Stimulated activated CD4-positive, alpha-beta T cell treated with anti-CD3 and anti-CD28 coated beads, Interleukin-4, amount 100 ng/mL, for 4 hours (primary cell): Measurements from ENCODE around the gene SRSF9.
"Not testable (repeated sequence)": the region's sequence is repeated elsewhere in the genome, so short reads cannot be mapped to it uniquely, and the experiment has no call there.

ENCODE experiments used
- DNase-seq, 2 experiments: peaks; one replicate each; pipeline ENCODE4 v3.0.0-alpha.2; 2020

The SRSF9 gene

GRCh38 chr12:120469450-120470149 lies at the start of gene SRSF9:
SRSF9 (minus strand) TSS chr12:120469748; CDS start chr12:120469609, 139 bp downstream.
- DNase-seq: peak; percentile 96 to 98

DNA sequence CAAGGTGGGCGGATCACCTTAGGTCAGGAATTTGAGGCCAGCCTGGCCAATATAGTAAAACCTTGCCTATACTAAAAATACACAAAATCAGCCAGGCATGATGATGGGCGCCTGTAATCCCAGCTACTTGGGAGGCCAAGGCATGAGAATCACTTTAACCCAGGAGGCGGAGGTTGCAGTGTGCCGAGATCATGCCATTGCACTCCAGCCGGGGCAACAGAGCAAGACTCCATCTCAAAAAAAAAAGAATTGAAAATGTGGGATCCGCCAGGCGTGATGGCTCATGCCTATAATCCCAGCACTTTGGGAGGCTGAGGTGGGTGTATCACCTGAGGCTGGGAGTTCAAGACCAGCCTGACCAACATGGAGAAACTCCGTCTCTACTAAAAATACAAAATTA lies 49.8 kb upstream of the SRSF9 start:
- not testable (repeated sequence) for DNase-seq

- DNase-seq: no peak
Observed at GRCh38 chr12:120515496-120515895, 45.9 kb upstream of the SRSF9 start.

DNA sequence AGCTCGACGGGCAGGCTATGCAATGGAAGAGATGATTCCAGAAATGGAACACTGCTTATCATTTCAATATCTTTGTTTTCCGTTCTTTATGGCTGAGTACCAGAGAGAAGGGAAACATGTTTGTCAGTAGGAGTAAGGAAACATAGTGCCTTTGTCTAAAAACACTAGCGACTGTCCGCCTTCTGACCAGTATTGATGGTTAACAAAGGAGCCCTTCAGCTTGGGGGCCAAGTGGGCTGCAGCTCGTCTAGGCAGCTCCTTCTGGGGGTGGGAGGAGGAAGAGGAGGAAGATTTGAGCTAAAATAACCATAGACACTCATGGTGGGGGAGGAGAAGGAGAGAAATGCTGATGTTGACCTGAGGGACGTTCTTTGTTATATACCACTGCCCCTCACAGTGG lies 44.5 kb upstream of the SRSF9 start:
- DNase-seq: no peak

DNA sequence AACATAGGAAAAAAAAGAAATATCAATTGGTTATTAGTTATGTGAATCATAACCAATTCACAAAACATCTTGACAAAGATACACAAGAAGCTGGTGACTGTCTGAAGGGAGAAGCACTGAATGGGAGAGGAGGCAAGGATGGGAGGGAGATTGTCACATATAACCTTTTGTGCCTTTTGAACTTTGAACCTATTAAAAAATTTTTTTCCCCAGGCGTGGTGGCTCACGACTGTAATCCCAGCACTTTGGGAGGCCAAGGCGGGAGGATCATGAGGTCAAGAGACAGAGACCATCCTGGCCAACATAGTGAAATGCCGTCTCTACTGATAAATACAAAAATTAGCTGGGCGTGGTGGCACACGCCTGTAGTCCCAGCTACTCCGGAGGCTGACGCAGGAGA lies 39.0 kb upstream of the SRSF9 start:
- no peak for DNase-seq

- no peak for DNase-seq
Observed at GRCh38 chr12:120504587-120504986, 35.0 kb upstream of the SRSF9 start.

DNA sequence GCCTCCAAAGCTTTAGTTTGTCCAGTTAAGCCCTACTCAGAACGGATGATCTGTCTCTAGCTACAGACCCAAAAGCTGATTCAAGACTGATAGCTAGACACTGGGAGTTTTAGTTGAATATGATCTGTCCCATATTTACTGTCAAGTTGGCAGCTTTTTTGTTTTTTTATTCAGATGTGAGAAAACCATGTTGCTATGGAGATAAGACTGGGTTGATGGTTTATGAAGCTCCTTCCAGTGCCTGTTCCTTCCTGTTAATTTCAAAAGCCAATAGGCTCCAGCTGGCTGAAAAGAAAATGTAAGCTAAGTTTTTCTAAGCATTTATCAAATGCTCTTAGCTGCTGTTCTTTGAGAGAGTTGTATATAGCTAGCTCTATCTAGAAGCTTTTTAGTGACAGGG lies 31.0 kb upstream of the SRSF9 start:
- DNase-seq: no peak

DNA sequence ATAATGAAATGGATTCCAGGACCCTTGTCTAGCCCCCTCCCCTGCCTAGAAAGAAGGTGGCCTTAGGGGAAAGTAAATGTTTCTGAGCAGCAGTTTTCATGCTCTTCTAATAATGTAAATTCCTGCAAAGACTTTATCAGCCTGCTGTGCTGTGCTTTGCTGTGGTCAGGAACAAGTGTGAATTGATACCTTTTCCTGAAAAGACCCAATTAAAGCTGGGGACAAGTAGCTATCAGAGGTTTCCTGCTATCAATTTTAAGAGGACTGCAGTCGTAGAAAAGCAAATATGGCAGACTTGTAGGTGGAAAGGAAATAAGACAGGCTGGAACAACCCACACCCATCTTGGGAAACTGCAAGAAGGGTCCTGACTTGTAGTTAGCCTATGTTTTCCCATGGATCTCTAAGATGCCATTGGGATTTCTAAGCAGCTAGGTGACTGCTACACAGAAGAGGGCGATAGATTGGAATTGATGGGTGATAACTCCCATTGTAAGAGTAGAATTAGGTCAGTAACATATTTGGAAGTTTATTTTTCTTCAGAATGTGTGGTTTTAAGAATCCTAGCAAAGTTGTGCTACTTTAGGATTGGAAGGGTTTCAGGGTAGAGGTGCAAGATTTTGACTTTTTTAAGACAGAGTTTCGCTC lies 29.4 kb upstream of the SRSF9 start:
- no peak for DNase-seq

- no peak for DNase-seq
Observed at GRCh38 chr12:120497524-120498150, 28.1 kb upstream of the SRSF9 start.

- peak; percentile 36 to 44 for DNase-seq
Observed at GRCh38 chr12:120496413-120497340, 27.1 kb upstream of the SRSF9 start.

DNA sequence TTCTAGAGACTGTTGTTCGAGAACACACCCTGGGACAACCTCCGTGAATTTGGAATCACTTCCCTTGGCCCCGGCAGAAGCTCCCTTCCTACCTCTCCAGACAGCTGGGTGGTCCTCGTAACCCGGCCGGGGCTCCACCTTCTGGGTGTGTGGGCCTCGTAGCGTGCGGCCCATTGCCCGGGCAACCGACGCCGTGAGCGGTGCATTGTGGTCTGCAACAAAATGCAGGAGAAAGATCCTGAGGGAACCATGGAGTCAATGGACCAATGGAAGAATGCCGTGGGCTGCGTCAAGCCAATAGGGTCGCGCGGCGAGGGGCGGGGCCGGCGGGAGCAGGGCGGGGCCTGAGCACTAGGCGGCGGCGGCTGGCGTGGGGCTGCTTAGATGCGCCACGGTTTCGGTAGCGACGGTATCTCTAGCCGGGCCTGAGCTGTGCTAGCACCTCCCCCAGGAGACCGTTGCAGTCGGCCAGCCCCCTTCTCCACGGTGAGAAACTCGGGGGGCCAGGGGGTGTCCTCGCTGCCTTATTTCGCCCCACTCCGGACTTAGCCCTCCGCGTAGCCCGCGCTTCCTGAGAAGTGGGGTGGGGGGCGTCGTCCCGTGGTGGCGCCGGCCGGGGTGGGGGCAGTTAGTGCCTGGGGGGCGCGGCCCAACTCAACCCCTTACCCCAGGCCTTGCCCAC lies 26.3 kb upstream of the SRSF9 start, which contains the start of gene DYNLL1:
TSS of gene DYNLL1 (plus strand) at position 383 of the 682 bp plus-strand sequence. CDS start 309 bp downstream, outside the sequence.
- peak; percentile 94 to 98 for DNase-seq

- DNase-seq: peak in 1 of 2 experiments; percentile 1
Observed at GRCh38 chr12:120495186-120495730, 25.7 kb upstream of the SRSF9 start.

DNA sequence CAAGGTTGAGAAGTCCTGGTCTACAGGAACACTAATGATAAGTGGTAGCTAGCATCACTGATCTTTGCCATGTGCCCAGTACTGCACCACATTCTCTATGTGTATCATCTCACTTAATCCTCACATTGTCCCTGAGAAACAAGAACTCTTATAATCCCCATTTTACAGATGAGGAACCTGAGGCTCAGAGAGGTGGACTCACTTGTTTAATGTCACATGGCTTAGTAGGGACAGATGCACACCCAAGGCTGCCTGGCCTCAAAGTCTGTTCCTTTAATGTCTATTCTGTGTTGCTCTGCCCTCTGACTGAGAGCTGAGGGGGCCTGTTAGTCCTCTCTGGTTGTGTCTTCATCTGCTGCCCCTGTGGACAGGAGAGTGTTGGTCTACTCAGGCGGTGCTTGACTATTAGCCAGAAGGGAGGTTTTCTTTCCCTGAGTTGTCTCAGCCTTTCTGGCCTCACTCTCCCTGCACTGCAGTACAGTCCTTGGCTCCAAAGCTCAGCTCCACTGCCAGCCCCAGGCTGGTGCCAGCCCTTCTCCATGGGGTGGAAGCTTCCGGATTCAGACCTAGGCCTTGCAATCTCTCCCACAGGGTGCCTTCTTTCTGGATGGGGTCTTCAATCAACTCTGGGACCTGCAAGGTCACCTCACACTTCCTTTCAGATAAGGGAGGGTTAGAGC lies 21.4 kb upstream of the SRSF9 start:
- DNase-seq: no peak

DNA sequence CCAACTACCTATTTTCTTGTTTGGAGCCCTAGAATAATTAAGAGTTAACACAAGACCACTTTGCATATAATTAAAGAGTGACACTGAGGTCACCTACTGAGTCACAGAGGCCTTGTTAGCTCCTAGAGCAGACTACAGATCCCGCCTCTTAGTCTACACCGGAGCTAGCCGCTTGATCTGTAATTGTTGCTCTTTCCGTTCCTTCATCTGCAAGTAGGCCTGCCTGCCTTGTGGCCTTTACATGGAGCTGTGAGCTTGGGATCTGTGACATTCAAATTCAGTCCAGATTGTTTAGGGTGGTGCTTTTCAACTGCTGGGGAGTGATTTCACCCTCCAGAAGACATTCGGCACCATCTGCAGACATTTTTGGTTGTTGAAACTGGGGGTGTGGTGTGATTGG lies 20.8 kb upstream of the SRSF9 start:
- DNase-seq: no peak

- no peak for DNase-seq
Observed at GRCh38 chr12:120489018-120489417, 19.5 kb upstream of the SRSF9 start.

GRCh38 chr12:120488057-120488640 lies 18.6 kb upstream of the SRSF9 start:
- DNase-seq: no peak

DNA sequence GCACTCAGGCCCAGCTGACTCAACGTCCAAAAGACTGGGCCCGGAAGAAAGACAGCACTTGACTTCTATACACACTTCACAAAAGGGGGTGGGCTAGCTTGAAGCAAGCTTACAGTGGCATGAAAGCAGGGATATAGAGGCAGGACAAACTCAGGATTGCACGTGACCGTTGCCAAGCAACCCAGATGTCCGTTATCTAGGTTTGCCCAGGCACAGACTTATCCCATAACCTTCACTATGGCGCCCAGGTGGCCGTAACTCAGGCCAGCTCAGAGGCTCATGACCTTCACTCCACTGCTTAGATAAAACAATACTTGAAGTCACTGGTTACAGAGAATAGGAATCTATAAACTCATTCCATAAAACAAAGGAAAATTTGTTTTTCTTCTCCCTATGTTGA lies 18.0 kb upstream of the SRSF9 start:
- not testable (repeated sequence) for DNase-seq

DNA sequence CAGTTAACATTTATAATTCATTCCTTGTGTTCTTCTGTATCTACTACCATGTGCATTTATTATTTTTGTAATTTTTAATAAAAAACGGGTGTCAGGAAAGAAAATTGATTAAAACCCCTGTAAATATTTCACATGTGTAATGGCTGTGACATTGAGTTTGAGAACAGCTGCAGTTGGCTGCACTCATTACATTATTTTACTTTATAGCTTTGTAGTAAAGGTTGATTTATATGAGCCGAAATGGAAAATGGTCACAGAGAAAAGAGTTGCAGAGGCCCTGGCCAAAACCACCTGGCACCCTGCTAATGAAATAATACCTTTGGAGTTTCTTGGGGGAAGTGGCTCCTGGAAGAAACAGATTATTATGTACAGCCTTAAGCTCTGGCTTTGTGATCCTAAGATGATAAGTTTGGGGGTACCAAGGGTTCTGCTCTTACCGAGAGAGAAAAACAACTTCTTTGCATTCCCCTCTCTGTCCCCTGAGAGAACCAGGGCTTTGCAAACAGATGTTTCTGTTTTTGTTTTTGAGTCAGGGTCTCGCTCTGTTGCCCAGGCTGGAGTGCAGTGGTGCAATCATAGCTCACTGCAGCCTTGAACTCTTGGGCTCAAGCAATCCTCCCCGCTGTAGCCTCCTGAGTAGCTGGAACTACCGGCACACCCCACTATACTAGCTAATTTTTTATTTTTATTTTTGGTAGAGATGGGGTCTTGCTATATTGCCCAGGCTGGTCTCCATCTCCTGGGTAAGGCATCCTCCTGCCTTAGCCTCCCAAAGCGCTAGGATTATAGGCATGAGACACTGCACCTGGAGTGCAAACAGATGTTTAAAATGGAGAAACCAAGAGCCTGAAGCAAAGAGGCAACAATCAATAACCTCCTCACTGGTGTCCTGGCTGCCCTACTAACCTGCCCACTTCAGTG lies 16.7 kb upstream of the SRSF9 start:
- no peak for DNase-seq

DNA sequence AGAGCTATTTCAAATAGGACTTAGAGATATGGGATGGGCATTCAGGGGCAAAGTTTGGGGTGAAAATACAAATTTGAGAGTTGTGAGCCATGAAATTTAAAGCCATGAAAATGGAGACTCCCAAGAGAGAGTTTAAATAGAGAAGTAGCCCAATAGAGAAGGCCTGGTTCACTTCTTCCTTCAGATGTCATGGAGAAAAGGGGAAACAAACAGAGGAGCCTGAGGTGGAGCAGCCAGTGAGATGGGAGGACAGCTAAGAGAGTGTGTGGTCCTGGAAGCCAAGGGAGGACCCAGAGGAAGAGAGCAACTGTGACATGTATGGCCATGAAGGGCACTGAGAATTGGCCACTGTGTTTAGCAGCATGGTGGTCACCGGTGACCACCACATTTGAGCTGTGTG lies 14.1 kb upstream of the SRSF9 start:
- no peak for DNase-seq
